Measurements from ENCODE around the gene HIPK2.
"Not testable (repeated sequence)": the region's sequence is repeated elsewhere in the genome, so short reads cannot be mapped to it uniquely, and the experiment has no call there.

HIPK2 gene

GRCh38 chr7:139567647-139568345, 210.0 kb downstream of the HIPK2 start:
- DNase-seq (ENCODE audit: low read depth in 2 of 2), result no peak

- no peak for DNase-seq (ENCODE audit: low read depth in 2 of 2)
These were observed 210.8 kb downstream of the HIPK2 start for GRCh38 chr7:139566736-139567646.

GRCh38 chr7:139566075-139566474, 211.7 kb downstream of the HIPK2 start:
- DNase-seq (ENCODE audit: low read depth in 2 of 2), result no peak

- no peak for DNase-seq (ENCODE audit: low read depth in 2 of 2)
These were observed 213.9 kb downstream of the HIPK2 start for GRCh38 chr7:139563856-139564255.

- DNase-seq (ENCODE audit: low read depth in 2 of 2), result no peak
These were observed 214.7 kb downstream of the HIPK2 start for GRCh38 chr7:139562961-139563565.

GRCh38 chr7:139562491-139562890, 215.3 kb downstream of the HIPK2 start:
- no peak for DNase-seq (ENCODE audit: low read depth in 2 of 2)

- DNase-seq (ENCODE audit: low read depth in 2 of 2), result no peak
These were observed 217.1 kb downstream of the HIPK2 start for GRCh38 chr7:139560678-139561077.

- no peak for DNase-seq (ENCODE audit: low read depth in 2 of 2)
These were observed 217.6 kb downstream of the HIPK2 start for GRCh38 chr7:139560199-139560598.

- no peak for DNase-seq (ENCODE audit: low read depth in 2 of 2)
These were observed 218.3 kb downstream of the HIPK2 start for GRCh38 chr7:139559364-139560105.

- DNase-seq (ENCODE audit: low read depth in 2 of 2), result no peak
These were observed 219.8 kb downstream of the HIPK2 start for GRCh38 chr7:139557857-139558581.

GRCh38 chr7:139553991-139554700, 223.7 kb downstream of the HIPK2 start:
- DNase-seq (ENCODE audit: low read depth in 2 of 2), result not testable (repeated sequence)

GRCh38 chr7:139548302-139549028, 229.3 kb downstream of the HIPK2 start:
- no peak for DNase-seq (ENCODE audit: low read depth in 2 of 2)

GRCh38 chr7:139544645-139545044, 233.2 kb downstream of the HIPK2 start:
- no peak for DNase-seq (ENCODE audit: low read depth in 2 of 2)

- DNase-seq (ENCODE audit: low read depth in 2 of 2), result no peak
These were observed 233.8 kb downstream of the HIPK2 start for GRCh38 chr7:139543801-139544603.

- no peak for DNase-seq (ENCODE audit: low read depth in 2 of 2)
These were observed 235.3 kb downstream of the HIPK2 start for GRCh38 chr7:139542308-139543151.

GRCh38 chr7:139541600-139542307, 236.0 kb downstream of the HIPK2 start:
- no peak for DNase-seq (ENCODE audit: low read depth in 2 of 2)

GRCh38 chr7:139540203-139540602, 237.6 kb downstream of the HIPK2 start:
- DNase-seq (ENCODE audit: low read depth in 2 of 2), result no peak

Measured in fibroblast of skin of left biceps (primary cell).